Smooth muscle cell (in vitro differentiated cells): ENCODE data around the gene MCEMP1. TPM values are rescaled to one million over a fixed set of nuclear protein-coding genes. Genes with fewer than 3 reads are reported as not detected.

Experiments used
- DNase-seq: peaks from one replicate; lab custom pipeline; 2025; ENCODE audit not compliant: unreplicated experiment; lab: John Stamatoyannopoulos, UW
- H2AFZ ChIP-seq: fragments of 200-600 bp; sonication (generic); 2 replicates; pipeline ENCODE4 v1.6.0; 2016; ENCODE audit warnings: antibody characterized with exemption, low read depth, mild to moderate bottlenecking
- H3F3A ChIP-seq: fragments of 200-600 bp; sonication (generic); 2 replicates; pipeline ENCODE4 v1.6.0; 2017; ENCODE audit warnings: antibody characterized with exemption, low read depth
- H3K27ac ChIP-seq: fragments of 200-600 bp; sonication (generic); 2 replicates; pipeline ENCODE4 v1.5.1; 2016; ENCODE audit warnings: low read depth, mild to moderate bottlenecking
- H3K27me3 ChIP-seq: fragments of 200-600 bp; sonication (generic); 2 replicates; pipeline ENCODE4 v1.6.1; 2016; ENCODE audit warnings: low read depth, mild to moderate bottlenecking
- H3K36me3 ChIP-seq: fragments of 200-600 bp; sonication (generic); 2 replicates; pipeline ENCODE4 v1.5.1; 2016; ENCODE audit warnings: low read depth
- H3K4me1 ChIP-seq: fragments of 200-600 bp; sonication (generic); 2 replicates; pipeline ENCODE4 v1.5.1; 2016; ENCODE audit warnings: low read depth
- H3K4me2 ChIP-seq: fragments of 200-600 bp; sonication (generic); 2 replicates; pipeline ENCODE4 v1.6.0; 2016; ENCODE audit warnings: mild to moderate bottlenecking
- H3K4me3 ChIP-seq: fragments of 200-600 bp; sonication (generic); 2 replicates; pipeline ENCODE4 v1.5.1; 2016; ENCODE audit warnings: mild to moderate bottlenecking
- H3K79me2 ChIP-seq: fragments of 200-600 bp; sonication (generic); 2 replicates; pipeline ENCODE4 v1.6.0; 2016; ENCODE audit warnings: low read depth, mild to moderate bottlenecking
- H3K9ac ChIP-seq: fragments of 200-600 bp; sonication (generic); 2 replicates; pipeline ENCODE4 v1.6.0; 2016; ENCODE audit warnings: low read depth
- H3K9me3 ChIP-seq: fragments of 200-600 bp; sonication (generic); replicated peaks from 2 replicates; pipeline ENCODE4 v1.5.1; 2016; ENCODE audit warnings: low read depth
- H4K20me1 ChIP-seq: fragments of 200-600 bp; sonication (generic); 2 replicates; pipeline ENCODE4 v1.6.0; 2016; ENCODE audit warnings: low read depth
- WGBS: methylation state at CpG from one replicate; pipeline ENCODE4 v1.1.7; 2016; ENCODE audit warnings: low lambda C conversion rate; 5-methylcytosine and 5-hydroxymethylcytosine counted together
- polyA plus RNA-seq: library from polyadenylated mRNA; unstranded; fragments of >200 nt; fragmentation: Nextera tagmentation; extraction: Ambion mirVana; gene quantifications from 2 replicates; pipeline ENCODE4 v1.2.1, GENCODE V29; 2016
- total RNA-seq: library from RNA; depleted of rRNA; stranded (reverse); fragments of >200 nt; gene quantifications from 2 replicates; pipeline ENCODE4 v1.2.3, GENCODE V29; 2014
- TF ChIP-seq, protein P1 (sequence below): fragments of 200-600 bp; sonication (generic); IDR thresholded peaks from 2 replicates; pipeline ENCODE4 v1.5.1; 2017; ENCODE audit warnings: borderline replicate concordance, mild to moderate bottlenecking, antibody characterized with exemption; ENCODE audit not compliant: insufficient read depth, poor library complexity, severe bottlenecking

MCEMP1 gene
- total and polyA plus RNA-seq, 2 experiments from 2014 or later = not detected

DNA sequence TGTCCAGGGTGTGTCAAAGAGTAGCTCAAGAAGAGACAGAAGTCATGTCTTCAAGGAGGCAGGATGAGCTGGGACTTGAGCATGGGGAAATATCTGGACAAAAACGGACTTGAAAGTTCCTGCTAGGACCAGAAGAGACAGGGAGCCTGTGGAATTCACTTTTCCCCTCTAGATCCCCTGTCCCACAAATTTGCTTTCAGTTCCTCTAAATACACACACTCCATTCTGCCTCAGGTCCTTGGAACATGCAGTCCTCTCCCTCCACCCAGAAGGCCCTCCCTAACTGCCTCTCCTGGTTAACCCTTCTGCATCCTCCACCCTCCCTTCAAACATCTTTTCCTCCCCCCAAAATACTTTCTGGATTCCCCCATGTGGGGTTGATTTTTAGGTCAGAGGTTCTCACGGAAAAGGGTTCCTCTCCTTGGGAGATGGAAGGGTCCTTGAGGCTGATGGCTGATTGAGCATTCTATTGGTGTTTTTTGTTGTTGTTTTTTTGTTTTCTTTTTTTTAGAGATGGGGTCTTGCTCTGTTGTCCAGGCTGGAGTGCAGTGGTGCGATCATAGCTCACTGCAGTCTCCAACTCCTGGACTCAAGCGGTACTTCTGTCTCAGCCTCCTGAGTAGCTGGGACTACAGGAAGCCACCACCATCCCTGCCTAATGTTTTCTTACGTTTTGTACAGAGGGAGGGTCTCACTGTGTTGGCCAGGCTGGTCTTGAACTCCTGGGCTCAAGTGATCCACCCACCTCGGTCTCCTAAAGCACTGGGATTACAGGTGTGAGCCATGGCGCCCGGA is 14.9 kb upstream of the MCEMP1 start:
- no peak overlapping the region for H3K4me2 ChIP-seq
- no peaks in the 10 kb centered on the region for H4K20me1 ChIP-seq
- WGBS = 76% methylated on average over 8 of the region's 8 CpGs
- H3K27ac ChIP-seq = no peak overlapping the region
- no peak overlapping the region for H2AFZ ChIP-seq
- no peaks in the 10 kb centered on the region for H3K79me2 ChIP-seq
- no peak for DNase-seq
- TF ChIP-seq, protein P1, sequence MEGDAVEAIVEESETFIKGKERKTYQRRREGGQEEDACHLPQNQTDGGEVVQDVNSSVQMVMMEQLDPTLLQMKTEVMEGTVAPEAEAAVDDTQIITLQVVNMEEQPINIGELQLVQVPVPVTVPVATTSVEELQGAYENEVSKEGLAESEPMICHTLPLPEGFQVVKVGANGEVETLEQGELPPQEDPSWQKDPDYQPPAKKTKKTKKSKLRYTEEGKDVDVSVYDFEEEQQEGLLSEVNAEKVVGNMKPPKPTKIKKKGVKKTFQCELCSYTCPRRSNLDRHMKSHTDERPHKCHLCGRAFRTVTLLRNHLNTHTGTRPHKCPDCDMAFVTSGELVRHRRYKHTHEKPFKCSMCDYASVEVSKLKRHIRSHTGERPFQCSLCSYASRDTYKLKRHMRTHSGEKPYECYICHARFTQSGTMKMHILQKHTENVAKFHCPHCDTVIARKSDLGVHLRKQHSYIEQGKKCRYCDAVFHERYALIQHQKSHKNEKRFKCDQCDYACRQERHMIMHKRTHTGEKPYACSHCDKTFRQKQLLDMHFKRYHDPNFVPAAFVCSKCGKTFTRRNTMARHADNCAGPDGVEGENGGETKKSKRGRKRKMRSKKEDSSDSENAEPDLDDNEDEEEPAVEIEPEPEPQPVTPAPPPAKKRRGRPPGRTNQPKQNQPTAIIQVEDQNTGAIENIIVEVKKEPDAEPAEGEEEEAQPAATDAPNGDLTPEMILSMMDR = no peak
- no peaks in the 10 kb centered on the region for H3K9me3 ChIP-seq
- no peaks in the 10 kb centered on the region for H3K36me3 ChIP-seq
- H3K27me3 ChIP-seq = peaks cover 16% of the 10 kb centered on the region
- no peak overlapping the region for H3K9ac ChIP-seq
- H3K4me1 ChIP-seq = no peaks in the 10 kb centered on the region
- H3F3A ChIP-seq = no peaks in the 10 kb centered on the region
- no peak overlapping the region for H3K4me3 ChIP-seq

DNA sequence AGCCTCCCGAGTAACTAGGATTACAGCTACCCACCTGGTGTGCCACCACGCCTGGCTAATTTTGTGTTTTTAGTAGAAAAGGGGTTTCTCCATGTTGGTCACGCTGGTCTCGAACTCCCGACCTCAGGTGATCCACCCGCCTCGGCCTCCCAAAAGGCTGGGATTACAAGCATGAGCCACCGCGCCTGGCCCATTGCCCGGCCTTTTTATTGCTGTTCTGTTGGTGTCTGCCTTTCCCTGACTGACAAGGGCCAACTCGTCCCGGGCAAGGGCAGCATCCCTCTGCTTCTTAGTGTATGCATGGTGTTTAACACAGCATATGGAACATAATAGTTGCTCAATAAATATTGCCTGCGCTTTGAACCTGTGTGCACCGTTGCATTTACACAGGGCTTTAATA is 14.2 kb upstream of the MCEMP1 start:
- Histone ChIP-seq H4K20me1 (no peaks in the 10 kb centered on the region), H3K79me2 (no peaks in the 10 kb centered on the region), H3K4me2 (no peak overlapping the region), H3K9me3 (no peaks in the 10 kb centered on the region), H3K4me3 (no peak overlapping the region), H3K27me3 (peaks cover 14% of the 10 kb centered on the region), H3F3A (no peaks in the 10 kb centered on the region), H2AFZ (no peak overlapping the region), H3K4me1 (no peaks in the 10 kb centered on the region), H3K36me3 (no peaks in the 10 kb centered on the region), H3K27ac (no peak overlapping the region), H3K9ac (no peak overlapping the region)
- 92% methylated on average over 13 of the region's 14 CpGs for WGBS
- TF ChIP-seq, protein P1 = no peak
- DNase-seq = no peak

DNA sequence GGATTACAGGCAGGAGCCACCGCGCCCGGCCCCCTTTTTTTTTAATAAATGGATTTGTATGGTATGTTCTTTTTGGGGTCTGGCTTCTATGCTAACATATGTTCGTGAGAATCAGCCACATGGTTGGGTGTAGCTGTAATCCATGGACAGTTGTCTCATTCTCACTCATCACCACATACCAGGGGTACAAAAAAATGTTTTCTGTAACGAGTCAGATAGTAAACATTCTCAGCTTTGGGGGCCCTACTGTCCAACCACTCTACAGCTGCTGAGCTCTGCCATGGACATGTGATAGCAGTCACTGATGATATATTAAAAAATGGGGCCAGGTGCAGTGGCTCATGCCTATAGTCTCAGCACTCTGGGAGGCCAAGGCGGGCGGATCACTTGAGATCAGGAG is 13.2 kb upstream of the MCEMP1 start:
- 85% methylated on average over 7 of the region's 7 CpGs for WGBS
- no peak overlapping the region for H3K27ac ChIP-seq
- H3K4me2 ChIP-seq = no peak overlapping the region
- H2AFZ ChIP-seq = no peak overlapping the region
- H3F3A ChIP-seq = no peaks in the 10 kb centered on the region
- H3K36me3 ChIP-seq = no peaks in the 10 kb centered on the region
- H3K9me3 ChIP-seq = no peaks in the 10 kb centered on the region
- H3K9ac ChIP-seq = no peak overlapping the region
- no peaks in the 10 kb centered on the region for H4K20me1 ChIP-seq
- H3K4me3 ChIP-seq = no peak overlapping the region
- H3K27me3 ChIP-seq = peaks cover 20% of the 10 kb centered on the region
- H3K4me1 ChIP-seq = no peaks in the 10 kb centered on the region
- no peaks in the 10 kb centered on the region for H3K79me2 ChIP-seq
- TF ChIP-seq, protein P1 = no peak
- no peak for DNase-seq

DNA sequence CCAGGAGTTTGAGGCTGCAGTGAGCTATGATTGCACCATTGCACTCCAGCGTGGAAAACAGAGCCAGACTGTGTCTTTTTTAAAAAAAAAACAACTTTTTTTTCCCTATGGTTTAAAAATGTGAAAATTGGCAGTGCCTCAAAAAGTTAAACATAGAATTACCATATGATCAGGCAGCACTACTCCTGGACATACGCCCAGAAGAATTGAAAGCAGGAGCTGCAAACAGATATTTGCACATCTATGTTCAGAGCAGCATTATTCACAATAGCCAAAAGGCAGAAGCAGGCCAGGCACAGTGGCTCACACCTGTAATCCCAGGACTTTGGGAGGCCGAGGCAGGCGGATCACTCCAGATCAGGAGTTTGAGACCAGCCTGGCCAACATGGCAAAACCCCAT is 11.8 kb upstream of the MCEMP1 start:
- Histone ChIP-seq H3K27me3 (peaks cover 27% of the 10 kb centered on the region), H4K20me1 (no peaks in the 10 kb centered on the region), H3K9me3 (no peaks in the 10 kb centered on the region), H3F3A (no peaks in the 10 kb centered on the region), H2AFZ (no peak overlapping the region), H3K4me2 (no peak overlapping the region), H3K4me3 (no peak overlapping the region), H3K4me1 (no peaks in the 10 kb centered on the region), H3K79me2 (no peaks in the 10 kb centered on the region), H3K36me3 (no peaks in the 10 kb centered on the region), H3K27ac (no peak overlapping the region), H3K9ac (no peak overlapping the region)
- WGBS = 87% methylated on average over 4 of the region's 4 CpGs
- TF ChIP-seq, protein P1 = no peak
- no peak for DNase-seq
